Cerebellar cortex (tissue), 1 donor: ENCODE data around the gene CILP.
"Not testable (repeated sequence)": the region's sequence is repeated elsewhere in the genome, so short reads cannot be mapped to it uniquely, and the experiment has no call there.

ENCODE experiments used
- DNase-seq: peaks from one replicate; pipeline ENCODE4 v3.0.0-alpha.2; 2015; ENCODE audit warnings: low spot score

Gene CILP

GRCh38 chr15:65192016-65192415 lies 19.3 kb downstream of the CILP start:
- DNase-seq, result no peak

GRCh38 chr15:65189102-65189740 lies 22.1 kb downstream of the CILP start:
- peak; percentile 55 for DNase-seq

- not testable (repeated sequence) for DNase-seq
Measured at GRCh38 chr15:65188472-65188871, 22.8 kb downstream of the CILP start.

GRCh38 chr15:65184868-65185717 lies 26.2 kb downstream of the CILP start, which contains the start of gene CLPX:
Gene CLPX (minus strand): TSS chr15:65185342. CDS start chr15:65185153, 189 bp downstream.
- DNase-seq, result peak; percentile 95

- peak; percentile 42 for DNase-seq
Measured at GRCh38 chr15:65184305-65184867, 26.9 kb downstream of the CILP start.

GRCh38 chr15:65183865-65184159 lies 27.5 kb downstream of the CILP start:
- no peak for DNase-seq

GRCh38 chr15:65182538-65182937 lies 28.7 kb downstream of the CILP start:
- no peak for DNase-seq

- DNase-seq, result not testable (repeated sequence)
Measured at GRCh38 chr15:65181582-65182353, 29.5 kb downstream of the CILP start.

GRCh38 chr15:65180167-65180566 lies 31.1 kb downstream of the CILP start:
- no peak for DNase-seq

- no peak for DNase-seq
Measured at GRCh38 chr15:65177901-65178300, 33.4 kb downstream of the CILP start.

- no peak for DNase-seq
Measured at GRCh38 chr15:65176056-65176455, 35.2 kb downstream of the CILP start.

GRCh38 chr15:65175511-65175910 lies 35.8 kb downstream of the CILP start:
- no peak for DNase-seq

- DNase-seq, result no peak
Measured at GRCh38 chr15:65174509-65174908, 36.8 kb downstream of the CILP start.

- DNase-seq, result no peak
Measured at GRCh38 chr15:65172531-65172930, 38.7 kb downstream of the CILP start.

- no peak for DNase-seq
Measured at GRCh38 chr15:65171428-65171827, 39.8 kb downstream of the CILP start.

GRCh38 chr15:65165875-65166274 lies 45.4 kb downstream of the CILP start:
- DNase-seq, result no peak

- DNase-seq, result no peak
Measured at GRCh38 chr15:65164139-65164538, 47.1 kb downstream of the CILP start.

GRCh38 chr15:65163041-65163440 lies 48.2 kb downstream of the CILP start:
- DNase-seq, result no peak

GRCh38 chr15:65156692-65157091 lies 54.6 kb downstream of the CILP start:
- DNase-seq, result no peak

GRCh38 chr15:65154720-65155119 lies 56.6 kb downstream of the CILP start:
- no peak for DNase-seq

- DNase-seq, result no peak
Measured at GRCh38 chr15:65147902-65148301, 63.4 kb downstream of the CILP start.

- DNase-seq, result no peak
Measured at GRCh38 chr15:65146438-65146837, 64.8 kb downstream of the CILP start.
